ENCODE results near the gene PACRG.

DNA sequence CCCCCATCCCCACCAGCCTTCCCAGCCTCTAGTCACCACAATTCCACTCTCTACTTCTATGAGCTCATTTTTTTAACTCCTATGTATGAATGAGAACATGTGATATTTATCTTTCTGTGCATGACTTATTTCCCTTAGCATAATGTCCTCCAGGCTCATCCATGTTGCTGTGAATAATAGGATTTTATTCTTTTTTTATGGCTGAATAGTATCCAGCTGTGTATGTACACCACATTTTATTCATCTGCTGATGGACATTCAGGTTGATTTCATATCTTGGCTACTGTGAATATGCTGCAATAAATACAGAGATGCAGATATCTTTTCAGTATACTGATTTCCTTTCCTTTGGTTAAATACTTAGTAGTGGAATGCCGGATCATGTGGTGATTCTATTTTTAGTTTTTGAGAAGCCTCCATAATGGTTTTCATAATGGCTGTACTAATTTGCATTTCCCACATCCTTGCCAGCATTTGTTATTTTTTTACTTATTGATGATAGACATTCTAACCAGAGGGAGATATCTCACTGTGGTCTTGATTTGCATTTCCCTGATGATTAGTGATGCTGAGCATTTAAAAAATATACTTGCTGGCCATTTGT, 194.9 kb downstream of the PACRG start:
- no peak for TF ChIP-seq EP300 (IDR thresholded peaks at IDR 0.05)
- no peak for TF ChIP-seq POLR2A (IDR thresholded peaks at IDR 0.05)
- TF ChIP-seq, protein P1, sequence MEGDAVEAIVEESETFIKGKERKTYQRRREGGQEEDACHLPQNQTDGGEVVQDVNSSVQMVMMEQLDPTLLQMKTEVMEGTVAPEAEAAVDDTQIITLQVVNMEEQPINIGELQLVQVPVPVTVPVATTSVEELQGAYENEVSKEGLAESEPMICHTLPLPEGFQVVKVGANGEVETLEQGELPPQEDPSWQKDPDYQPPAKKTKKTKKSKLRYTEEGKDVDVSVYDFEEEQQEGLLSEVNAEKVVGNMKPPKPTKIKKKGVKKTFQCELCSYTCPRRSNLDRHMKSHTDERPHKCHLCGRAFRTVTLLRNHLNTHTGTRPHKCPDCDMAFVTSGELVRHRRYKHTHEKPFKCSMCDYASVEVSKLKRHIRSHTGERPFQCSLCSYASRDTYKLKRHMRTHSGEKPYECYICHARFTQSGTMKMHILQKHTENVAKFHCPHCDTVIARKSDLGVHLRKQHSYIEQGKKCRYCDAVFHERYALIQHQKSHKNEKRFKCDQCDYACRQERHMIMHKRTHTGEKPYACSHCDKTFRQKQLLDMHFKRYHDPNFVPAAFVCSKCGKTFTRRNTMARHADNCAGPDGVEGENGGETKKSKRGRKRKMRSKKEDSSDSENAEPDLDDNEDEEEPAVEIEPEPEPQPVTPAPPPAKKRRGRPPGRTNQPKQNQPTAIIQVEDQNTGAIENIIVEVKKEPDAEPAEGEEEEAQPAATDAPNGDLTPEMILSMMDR (IDR thresholded peaks at IDR 0.05), result no peak
